BLaER1 treated with 17β-estradiol and CSF1 and Interleukin-3, amounts not matched to agents 10 nM and 100 nM (cell line): ENCODE results near the gene CEP164.
A peak's percentile ranks its signal among the peaks of the same experiment; 100 is the strongest.

Experiments used
- H3K27ac ChIP-seq, 11 experiments: shearing (Covaris generic); formaldehyde crosslinking; 2 replicates each; pipeline ENCODE4 v1.8.1; 2022
- H3K27me3 ChIP-seq, 11 experiments: shearing (Covaris generic); formaldehyde crosslinking; 2 replicates each; pipeline ENCODE4 v1.8.1; 2022
- H3K36me3 ChIP-seq, 11 experiments: shearing (Covaris generic); formaldehyde crosslinking; 2 replicates each; pipeline ENCODE4 v1.8.1; 2022
- H3K4me1 ChIP-seq, 10 experiments: shearing (Covaris generic); formaldehyde crosslinking; 2 replicates each; pipeline ENCODE4 v1.8.1; 2022
- H3K4me2 ChIP-seq, 11 experiments: shearing (Covaris generic); formaldehyde crosslinking; 2 replicates each; pipeline ENCODE4 v1.8.1; 2022
- H3K4me3 ChIP-seq, 10 experiments: shearing (Covaris generic); formaldehyde crosslinking; 2 replicates each; pipeline ENCODE4 v1.8.1; 2022
- H3K9ac ChIP-seq, 11 experiments: shearing (Covaris generic); formaldehyde crosslinking; 2 replicates each; pipeline ENCODE4 v1.8.1; 2022
- H3K9me3 ChIP-seq, 11 experiments: shearing (Covaris generic); formaldehyde crosslinking; replicated peaks in 1 of 11; 2 replicates each; pipeline ENCODE4 v1.8.1; 2022
- H4K20me1 ChIP-seq, 11 experiments: shearing (Covaris generic); formaldehyde crosslinking; 2 replicates each; pipeline ENCODE4 v1.8.1; 2022
- Cebpa-rat ChIP-seq, 11 experiments: shearing (Covaris generic); IDR thresholded peaks; 2 replicates each; pipeline ENCODE4 v1.8.1; 2022

Gene CEP164

DNA sequence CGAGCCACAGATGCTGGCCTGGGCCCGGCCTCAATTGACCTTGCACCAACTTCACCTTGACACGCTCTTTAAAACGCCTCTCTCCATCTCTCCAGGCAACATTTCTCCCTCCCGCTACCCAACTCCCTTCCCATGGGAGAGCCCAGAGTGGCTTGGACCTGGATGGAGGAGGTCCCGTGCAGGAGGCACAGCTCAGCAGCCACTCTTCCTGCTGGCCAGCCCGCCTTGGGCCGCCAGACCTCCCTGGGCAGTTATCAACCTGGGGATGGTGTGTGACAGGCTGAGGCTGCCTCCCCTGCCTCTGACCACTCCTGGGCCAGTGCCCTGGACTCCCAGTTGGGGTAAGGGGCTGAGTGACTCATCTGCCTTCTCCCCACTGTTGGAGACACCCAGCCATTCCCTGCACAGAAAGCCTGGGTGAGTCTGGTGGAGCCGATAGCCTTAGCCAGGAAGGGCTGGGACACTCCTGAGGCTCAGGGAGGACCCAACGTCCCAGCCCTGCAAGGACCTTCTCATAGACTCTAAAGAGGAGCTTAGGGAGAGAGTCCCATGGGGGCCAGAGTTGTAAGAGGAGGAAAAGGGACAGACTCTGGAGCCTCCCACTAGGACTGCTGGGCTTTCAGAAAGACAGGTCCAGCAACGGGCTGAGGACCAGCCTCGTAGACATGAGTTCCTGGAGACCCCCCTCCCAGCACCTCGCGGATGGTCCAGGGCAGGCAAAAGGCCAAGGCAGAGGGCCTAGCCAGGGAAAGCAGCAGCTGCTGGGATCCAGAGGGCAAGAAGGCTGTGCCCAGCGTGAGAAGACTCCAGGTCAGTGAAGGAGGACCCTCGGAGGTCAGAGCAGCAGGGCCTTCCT is 131.7 kb downstream of the CEP164 start:
- Histone ChIP-seq H3K9me3 (peaks cover 4 to 7% (median 6%) of the 10 kb centered on the region in 11 experiments; a peak in 18 of 22 replicates), H3K4me1 (peaks cover 0 to 17% (median 4%) of the 10 kb centered on the region in 10 experiments; a peak in 9 of 20 replicates), H3K4me3 (no peak overlapping the region), H3K9ac (no peak overlapping the region), H3K36me3 (no peaks in the 10 kb centered on the region), H4K20me1 (no peaks in the 10 kb centered on the region; a peak in 2 of 22 replicates), H3K4me2 (peak overlapping the region in 4 of 11 experiments; percentile 4 to 63 (median 56); a peak in 6 of 22 replicates), H3K27ac (no peak overlapping the region), H3K27me3 (no peaks in the 10 kb centered on the region)
- TF ChIP-seq Cebpa-rat (IDR thresholded peaks at IDR 0.05): no peak

DNA sequence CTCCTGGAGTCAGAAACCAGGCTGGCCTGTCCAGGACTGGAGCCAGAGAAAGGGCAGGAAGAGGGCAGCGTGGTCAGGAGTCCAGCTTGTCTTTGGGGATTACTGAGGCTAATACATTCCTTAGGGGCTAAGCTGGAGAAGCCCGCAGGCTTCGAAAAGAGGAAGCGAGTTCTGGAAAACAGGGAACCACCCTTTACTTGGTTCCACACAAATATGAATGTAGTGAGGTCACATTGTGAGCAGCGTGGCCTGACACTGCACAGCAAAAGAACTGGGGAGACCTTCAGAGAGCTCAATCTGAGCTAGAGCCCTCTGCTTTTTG is 132.3 kb downstream of the CEP164 start:
- H3K36me3 ChIP-seq: no peaks in the 10 kb centered on the region
- H3K4me2 ChIP-seq: peak overlapping the region in 5 of 11 experiments; percentile 8 to 63 (median 53); a peak in 7 of 22 replicates
- H3K27me3 ChIP-seq: no peaks in the 10 kb centered on the region
- H4K20me1 ChIP-seq: no peaks in the 10 kb centered on the region; a peak in 2 of 22 replicates
- H3K27ac ChIP-seq: no peak overlapping the region
- H3K9me3 ChIP-seq: peaks cover 0 to 1% (median under 1%) of the 10 kb centered on the region in 11 experiments; a peak in 5 of 22 replicates
- H3K4me3 ChIP-seq: no peak overlapping the region
- no peak overlapping the region for H3K9ac ChIP-seq
- H3K4me1 ChIP-seq: peaks cover 0 to 17% (median 4%) of the 10 kb centered on the region in 10 experiments; a peak in 9 of 20 replicates
- TF ChIP-seq Cebpa-rat (IDR thresholded peaks at IDR 0.05): no peak

DNA sequence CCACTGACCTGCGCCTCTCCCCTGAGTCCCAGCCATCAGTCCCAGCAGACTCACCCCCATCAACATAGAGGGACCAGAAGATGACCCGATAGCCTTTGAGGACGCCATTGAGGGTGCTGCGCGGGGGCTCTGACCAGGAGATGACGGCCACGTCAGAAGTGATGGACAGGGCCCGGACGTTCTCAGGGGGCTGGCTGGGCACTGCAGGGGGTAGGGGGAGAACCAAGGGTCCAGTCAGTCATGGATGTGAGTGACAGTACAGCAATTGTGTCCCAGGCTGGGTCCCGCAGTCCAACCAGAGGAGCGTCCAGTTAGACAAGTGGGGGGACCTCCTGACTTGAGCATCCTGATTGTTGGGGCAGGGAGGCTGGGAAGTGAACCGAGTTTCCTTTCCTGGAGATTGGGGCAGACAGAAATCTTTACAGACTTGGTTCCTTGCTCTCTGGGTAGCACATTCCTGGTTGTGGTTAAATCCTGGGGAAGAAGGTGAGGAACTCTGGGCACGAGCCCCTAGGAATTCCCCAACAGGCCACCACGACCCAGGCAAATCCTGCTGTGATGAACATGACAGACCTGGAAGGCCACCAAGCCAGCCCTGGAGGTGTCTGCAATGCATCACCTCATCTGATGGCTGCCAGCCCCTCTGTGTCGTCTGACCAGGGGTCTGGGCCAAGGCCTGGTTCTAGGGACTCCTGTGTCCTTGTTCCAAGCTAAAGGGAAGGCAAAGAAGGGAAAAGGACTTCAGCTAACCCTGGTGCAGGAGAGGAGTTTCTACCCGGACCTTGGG is 133.9 kb downstream of the CEP164 start:
- H3K27ac ChIP-seq: no peak overlapping the region
- H3K27me3 ChIP-seq: no peaks in the 10 kb centered on the region
- H3K4me2 ChIP-seq: no peak overlapping the region
- no peaks in the 10 kb centered on the region; a peak in 1 of 22 replicates for H4K20me1 ChIP-seq
- no peaks in the 10 kb centered on the region for H3K9me3 ChIP-seq
- H3K36me3 ChIP-seq: no peaks in the 10 kb centered on the region
- H3K9ac ChIP-seq: no peak overlapping the region
- H3K4me1 ChIP-seq: peaks cover 0 to 17% (median 4%) of the 10 kb centered on the region in 10 experiments; a peak in 9 of 20 replicates
- TF ChIP-seq Cebpa-rat (IDR thresholded peaks at IDR 0.05): no peak
- no peak overlapping the region for H3K4me3 ChIP-seq

DNA sequence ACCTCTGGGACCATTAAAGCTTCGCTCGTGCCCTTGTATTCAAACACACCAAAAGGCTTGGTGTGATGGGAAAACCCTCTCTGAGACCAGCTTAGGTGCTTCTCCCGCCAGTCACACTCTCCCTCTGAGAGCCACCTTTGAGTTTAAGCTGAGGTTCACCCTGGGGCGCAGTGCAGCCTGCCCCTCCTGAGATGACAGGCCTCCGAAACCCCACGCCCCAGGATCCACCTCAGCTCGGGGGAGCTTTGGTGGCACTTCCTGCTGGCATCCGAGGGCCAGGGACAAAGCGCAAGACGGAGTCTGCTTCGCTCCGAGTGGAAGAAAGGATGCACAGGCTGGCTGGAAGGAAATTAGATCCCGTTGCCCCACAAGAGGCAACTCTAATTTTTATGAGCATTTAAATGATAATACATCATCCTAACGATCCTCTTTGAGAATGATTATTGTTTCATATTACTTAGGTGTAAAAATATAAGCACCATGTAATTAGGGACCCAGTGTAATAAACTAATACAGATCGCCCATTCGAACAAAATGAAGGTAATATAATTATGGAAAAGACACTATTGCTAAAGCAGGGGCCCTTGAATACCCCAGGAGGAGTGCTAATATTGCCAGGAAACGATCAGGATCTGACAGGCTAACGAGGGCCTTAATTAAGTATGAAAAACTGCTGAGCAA is 134.7 kb downstream of the CEP164 start:
- TF ChIP-seq Cebpa-rat (IDR thresholded peaks at IDR 0.05): no peak
- no peaks in the 10 kb centered on the region for H3K9me3 ChIP-seq
- H3K4me1 ChIP-seq: peaks cover 0 to 17% (median 4%) of the 10 kb centered on the region in 10 experiments; a peak in 9 of 20 replicates
- no peaks in the 10 kb centered on the region; a peak in 1 of 22 replicates for H4K20me1 ChIP-seq
- no peak overlapping the region for H3K4me2 ChIP-seq
- no peaks in the 10 kb centered on the region for H3K36me3 ChIP-seq
- no peak overlapping the region for H3K4me3 ChIP-seq
- no peak overlapping the region for H3K27ac ChIP-seq
- H3K9ac ChIP-seq: no peak overlapping the region
- no peaks in the 10 kb centered on the region for H3K27me3 ChIP-seq

DNA sequence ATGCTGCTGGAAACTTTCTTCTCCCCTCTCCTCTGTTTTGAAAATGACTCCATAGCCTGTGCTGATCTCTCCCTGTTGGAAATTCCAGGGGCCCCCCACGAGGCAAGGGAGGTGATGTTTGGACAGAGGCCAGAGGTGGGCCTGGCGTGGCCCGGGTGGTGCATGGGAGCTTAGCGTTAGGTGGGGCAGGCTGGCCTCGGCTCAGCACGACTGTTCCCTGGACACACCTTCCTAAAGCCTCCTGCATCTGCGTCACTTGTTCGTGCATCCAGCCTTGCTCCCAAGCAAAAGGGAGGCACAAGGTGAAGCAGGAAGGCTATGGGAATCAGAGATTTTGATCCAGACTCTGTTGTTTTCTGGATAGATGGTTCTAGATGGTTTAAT is 135.2 kb downstream of the CEP164 start:
- Histone ChIP-seq H3K4me1 (peaks cover 0 to 17% (median 4%) of the 10 kb centered on the region in 10 experiments; a peak in 9 of 20 replicates), H3K27me3 (no peaks in the 10 kb centered on the region), H4K20me1 (no peaks in the 10 kb centered on the region; a peak in 1 of 22 replicates), H3K4me3 (no peak overlapping the region), H3K36me3 (no peaks in the 10 kb centered on the region), H3K9ac (no peak overlapping the region), H3K27ac (no peak overlapping the region), H3K9me3 (no peaks in the 10 kb centered on the region), H3K4me2 (no peak overlapping the region)
- TF ChIP-seq Cebpa-rat (IDR thresholded peaks at IDR 0.05): no peak
